ENCODE results near the gene SCART1. TPM values are rescaled to one million over a fixed set of nuclear protein-coding genes. Genes with fewer than 3 reads are reported as not detected.

SCART1 gene
- total and polyA plus RNA-seq, 4 donors: 0.33 to 4.8 (median 2.0) TPM

- Histone ChIP-seq H3K9me3 (ENCODE audit: control insufficient read depth in 4 of 4, insufficient read depth in 3 of 4, low read length in 3 of 4) (peaks cover 4 to 25% (median 14%) of the 10 kb centered on the region in 4 donors), H3K27me3 (ENCODE audit: control insufficient read depth in 3 of 3, insufficient read depth in 3 of 3, low read length in 2 of 3) (no peaks in the 10 kb centered on the region), H3K4me3 (no peak overlapping the region), H3K36me3 (ENCODE audit: control insufficient read depth in 4 of 4, insufficient read depth in 4 of 4, low read length in 4 of 4) (no peaks in the 10 kb centered on the region), H3K9ac (ENCODE audit: insufficient read depth in 1 of 2, low read length in 2 of 2) (no peak overlapping the region), H3K27ac (ENCODE audit: low read depth in 1 of 2, low read length in 1 of 2) (no peak overlapping the region), H3K4me1 (ENCODE audit: control insufficient read depth in 5 of 5, insufficient read depth in 5 of 5, low read length in 5 of 5) (no peaks in the 10 kb centered on the region)
- ATAC-seq (ENCODE audit: insufficient read depth, low FRiP score) (no peak), DNase-seq (no peak)
- WGBS, 2 donors: 87 to 88% methylated on average over 12 of the region's 12 CpGs
- TF ChIP-seq, protein P1, sequence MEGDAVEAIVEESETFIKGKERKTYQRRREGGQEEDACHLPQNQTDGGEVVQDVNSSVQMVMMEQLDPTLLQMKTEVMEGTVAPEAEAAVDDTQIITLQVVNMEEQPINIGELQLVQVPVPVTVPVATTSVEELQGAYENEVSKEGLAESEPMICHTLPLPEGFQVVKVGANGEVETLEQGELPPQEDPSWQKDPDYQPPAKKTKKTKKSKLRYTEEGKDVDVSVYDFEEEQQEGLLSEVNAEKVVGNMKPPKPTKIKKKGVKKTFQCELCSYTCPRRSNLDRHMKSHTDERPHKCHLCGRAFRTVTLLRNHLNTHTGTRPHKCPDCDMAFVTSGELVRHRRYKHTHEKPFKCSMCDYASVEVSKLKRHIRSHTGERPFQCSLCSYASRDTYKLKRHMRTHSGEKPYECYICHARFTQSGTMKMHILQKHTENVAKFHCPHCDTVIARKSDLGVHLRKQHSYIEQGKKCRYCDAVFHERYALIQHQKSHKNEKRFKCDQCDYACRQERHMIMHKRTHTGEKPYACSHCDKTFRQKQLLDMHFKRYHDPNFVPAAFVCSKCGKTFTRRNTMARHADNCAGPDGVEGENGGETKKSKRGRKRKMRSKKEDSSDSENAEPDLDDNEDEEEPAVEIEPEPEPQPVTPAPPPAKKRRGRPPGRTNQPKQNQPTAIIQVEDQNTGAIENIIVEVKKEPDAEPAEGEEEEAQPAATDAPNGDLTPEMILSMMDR (IDR thresholded peaks at IDR 0.05; ENCODE audit: control extremely low read depth, extremely low read depth): no peak
Measured at GRCh38 chr10:133444342-133445267, 9.1 kb upstream of the SCART1 start.

DNA sequence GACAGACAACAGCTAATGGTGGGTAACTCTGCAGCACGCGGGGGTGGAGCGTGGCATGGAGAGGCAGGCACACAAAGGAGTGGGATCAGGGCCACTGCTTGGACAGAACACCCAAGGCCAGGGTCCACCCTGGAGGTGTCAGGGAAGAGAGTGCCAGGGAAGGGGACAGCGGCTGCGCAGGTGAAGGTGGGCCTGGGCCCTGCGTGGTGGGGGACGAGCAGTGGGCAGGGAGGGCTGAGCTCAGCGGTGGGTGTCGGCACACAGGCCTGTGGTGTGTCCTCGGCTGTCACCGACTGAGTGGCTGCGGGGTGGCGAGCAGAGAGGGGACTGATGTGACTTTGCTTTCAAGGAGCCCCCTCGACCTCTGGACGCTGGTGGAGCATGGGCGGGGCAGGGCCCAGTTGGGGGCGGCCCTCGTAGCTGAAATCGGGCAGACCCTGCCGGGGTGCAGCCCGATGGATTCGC lies 8.4 kb upstream of the SCART1 start:
- Histone ChIP-seq H3K9me3 (ENCODE audit: control insufficient read depth in 4 of 4, insufficient read depth in 3 of 4, low read length in 3 of 4) (peaks cover 4 to 25% (median 14%) of the 10 kb centered on the region in 4 donors), H3K4me3 (no peak overlapping the region), H3K27me3 (ENCODE audit: control insufficient read depth in 3 of 3, insufficient read depth in 3 of 3, low read length in 2 of 3) (no peaks in the 10 kb centered on the region), H3K36me3 (ENCODE audit: control insufficient read depth in 4 of 4, insufficient read depth in 4 of 4, low read length in 4 of 4) (no peaks in the 10 kb centered on the region), H3K4me1 (ENCODE audit: control insufficient read depth in 5 of 5, insufficient read depth in 5 of 5, low read length in 5 of 5) (no peaks in the 10 kb centered on the region), H3K27ac (ENCODE audit: low read depth in 1 of 2, low read length in 1 of 2) (no peak overlapping the region), H3K9ac (ENCODE audit: insufficient read depth in 1 of 2, low read length in 2 of 2) (no peak overlapping the region)
- WGBS, 2 donors: 92 to 95% methylated on average over 22 of the region's 22 CpGs
- TF ChIP-seq, protein P1 (IDR thresholded peaks at IDR 0.05; ENCODE audit: control extremely low read depth, extremely low read depth): no peak
- DNase-seq (no peak), ATAC-seq (ENCODE audit: insufficient read depth, low FRiP score) (no peak)

DNA sequence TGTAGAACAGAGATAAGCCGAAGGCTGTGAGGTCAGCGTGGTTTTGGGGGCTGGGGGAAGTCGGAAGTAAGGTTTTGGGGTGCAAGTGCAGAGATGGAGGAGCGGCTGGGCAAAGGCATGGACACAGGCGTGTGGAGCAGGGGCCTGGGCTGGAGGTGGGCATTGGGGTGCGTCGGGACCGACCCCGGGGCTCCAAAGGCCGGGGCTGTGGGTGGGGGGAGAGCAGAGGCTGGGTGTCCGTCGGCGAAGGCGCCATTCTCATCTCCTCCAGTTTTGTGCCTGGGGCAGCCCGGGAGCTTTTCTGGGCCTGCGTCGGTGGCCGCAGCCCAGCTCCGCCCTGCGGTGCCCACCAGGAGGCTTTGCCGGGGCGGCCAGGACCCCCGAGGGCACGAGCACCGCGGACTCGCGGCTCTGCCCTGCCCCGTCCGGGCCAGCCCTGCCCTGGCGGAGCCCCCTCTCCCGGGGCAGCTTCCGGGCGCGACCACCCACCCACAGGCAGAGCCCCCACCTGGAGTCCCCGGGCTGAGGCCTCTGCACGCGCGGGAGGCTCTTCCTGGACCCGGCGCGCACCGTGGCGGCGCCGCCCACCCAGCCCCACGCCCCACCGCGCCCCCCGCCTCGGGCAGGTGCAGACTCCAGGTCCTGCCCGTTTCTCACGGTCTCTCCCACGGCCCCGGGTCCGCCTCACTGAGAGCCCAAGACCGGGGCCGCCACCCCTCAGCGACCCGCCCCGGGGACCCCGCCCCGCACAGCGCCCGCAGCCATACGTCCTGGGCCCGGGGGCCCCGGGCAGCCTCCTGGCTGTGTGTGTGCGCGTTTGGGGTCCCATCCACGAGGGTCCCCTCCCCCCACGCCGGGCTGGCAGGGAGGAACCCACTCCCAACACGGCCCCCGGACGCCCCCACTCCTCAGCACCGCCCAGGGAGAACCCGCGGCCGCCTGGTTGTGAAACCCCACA lies 7.7 kb upstream of the SCART1 start:
- 49 to 63% methylated on average over 70 to 80 of the region's 80 CpGs for WGBS, 2 donors
- TF ChIP-seq, protein P1 (IDR thresholded peaks at IDR 0.05; ENCODE audit: control extremely low read depth, extremely low read depth): no peak
- H3K27me3 ChIP-seq (ENCODE audit: control insufficient read depth in 3 of 3, insufficient read depth in 3 of 3, low read length in 2 of 3): no peaks in the 10 kb centered on the region
- no peaks in the 10 kb centered on the region for H3K4me1 ChIP-seq (ENCODE audit: control insufficient read depth in 5 of 5, insufficient read depth in 5 of 5, low read length in 5 of 5)
- H3K9me3 ChIP-seq (ENCODE audit: control insufficient read depth in 4 of 4, insufficient read depth in 3 of 4, low read length in 3 of 4): peaks cover 4 to 25% (median 14%) of the 10 kb centered on the region in 4 donors
- DNase-seq (no peak), ATAC-seq (ENCODE audit: insufficient read depth, low FRiP score) (no peak)
- no peak overlapping the region for H3K9ac ChIP-seq (ENCODE audit: insufficient read depth in 1 of 2, low read length in 2 of 2)
- no peak overlapping the region for H3K27ac ChIP-seq (ENCODE audit: low read depth in 1 of 2, low read length in 1 of 2)
- no peak overlapping the region for H3K4me3 ChIP-seq
- H3K36me3 ChIP-seq (ENCODE audit: control insufficient read depth in 4 of 4, insufficient read depth in 4 of 4, low read length in 4 of 4): no peaks in the 10 kb centered on the region
